GM12801 (cell line): Measurements from ENCODE around the gene TTLL10.

Source experiments
- TF ChIP-seq, protein P1 (sequence below): IDR thresholded peaks from one replicate; pipeline ENCODE4 v1.5.1; 2011; ENCODE audit warnings: control low read depth; ENCODE audit not compliant: insufficient read length; ENCODE audit errors: extremely low read depth

Gene TTLL10

DNA sequence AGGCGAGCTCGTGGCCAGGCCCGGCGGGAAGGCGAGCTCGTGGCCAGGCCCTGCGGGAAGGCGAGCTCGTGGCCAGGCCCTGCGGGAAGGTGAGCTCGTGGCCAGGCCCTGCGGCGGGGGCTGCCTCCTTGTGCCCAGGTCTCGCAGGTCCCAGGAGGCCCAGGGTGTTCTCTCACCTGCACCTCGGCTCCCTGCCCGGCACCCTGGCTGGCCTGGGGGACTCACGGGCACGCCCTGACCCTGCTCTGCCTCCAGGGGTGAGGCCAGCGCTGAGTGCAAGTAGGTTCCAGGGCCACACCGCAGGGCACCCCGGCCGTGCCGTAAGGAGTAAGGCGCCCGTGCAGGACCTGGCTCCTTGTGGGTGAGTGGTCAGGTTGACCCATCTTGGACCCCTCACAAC lies 53.7 kb downstream of the TTLL10 start:
- TF ChIP-seq, protein P1, sequence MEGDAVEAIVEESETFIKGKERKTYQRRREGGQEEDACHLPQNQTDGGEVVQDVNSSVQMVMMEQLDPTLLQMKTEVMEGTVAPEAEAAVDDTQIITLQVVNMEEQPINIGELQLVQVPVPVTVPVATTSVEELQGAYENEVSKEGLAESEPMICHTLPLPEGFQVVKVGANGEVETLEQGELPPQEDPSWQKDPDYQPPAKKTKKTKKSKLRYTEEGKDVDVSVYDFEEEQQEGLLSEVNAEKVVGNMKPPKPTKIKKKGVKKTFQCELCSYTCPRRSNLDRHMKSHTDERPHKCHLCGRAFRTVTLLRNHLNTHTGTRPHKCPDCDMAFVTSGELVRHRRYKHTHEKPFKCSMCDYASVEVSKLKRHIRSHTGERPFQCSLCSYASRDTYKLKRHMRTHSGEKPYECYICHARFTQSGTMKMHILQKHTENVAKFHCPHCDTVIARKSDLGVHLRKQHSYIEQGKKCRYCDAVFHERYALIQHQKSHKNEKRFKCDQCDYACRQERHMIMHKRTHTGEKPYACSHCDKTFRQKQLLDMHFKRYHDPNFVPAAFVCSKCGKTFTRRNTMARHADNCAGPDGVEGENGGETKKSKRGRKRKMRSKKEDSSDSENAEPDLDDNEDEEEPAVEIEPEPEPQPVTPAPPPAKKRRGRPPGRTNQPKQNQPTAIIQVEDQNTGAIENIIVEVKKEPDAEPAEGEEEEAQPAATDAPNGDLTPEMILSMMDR, result no peak

DNA sequence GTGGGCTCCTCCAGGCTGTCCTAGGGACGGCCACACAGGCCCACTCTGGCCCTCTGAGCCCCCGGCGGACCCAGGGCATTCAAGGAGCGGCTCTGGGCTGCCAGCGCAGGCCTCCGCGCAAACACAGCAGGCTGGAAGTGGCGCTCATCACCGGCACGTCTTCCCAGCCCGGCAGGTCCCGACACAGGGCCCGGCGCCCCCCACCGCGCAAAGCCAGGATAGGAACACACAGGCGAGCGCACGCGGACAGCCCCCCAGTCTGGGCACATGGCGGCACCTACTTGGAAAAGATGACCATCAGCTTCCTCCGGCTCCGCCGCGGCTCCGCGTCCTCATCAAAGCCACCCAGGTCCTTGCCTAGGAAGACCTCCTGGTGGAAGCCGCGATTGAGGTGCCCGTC lies 54.5 kb downstream of the TTLL10 start:
- TF ChIP-seq, protein P1, result no peak

DNA sequence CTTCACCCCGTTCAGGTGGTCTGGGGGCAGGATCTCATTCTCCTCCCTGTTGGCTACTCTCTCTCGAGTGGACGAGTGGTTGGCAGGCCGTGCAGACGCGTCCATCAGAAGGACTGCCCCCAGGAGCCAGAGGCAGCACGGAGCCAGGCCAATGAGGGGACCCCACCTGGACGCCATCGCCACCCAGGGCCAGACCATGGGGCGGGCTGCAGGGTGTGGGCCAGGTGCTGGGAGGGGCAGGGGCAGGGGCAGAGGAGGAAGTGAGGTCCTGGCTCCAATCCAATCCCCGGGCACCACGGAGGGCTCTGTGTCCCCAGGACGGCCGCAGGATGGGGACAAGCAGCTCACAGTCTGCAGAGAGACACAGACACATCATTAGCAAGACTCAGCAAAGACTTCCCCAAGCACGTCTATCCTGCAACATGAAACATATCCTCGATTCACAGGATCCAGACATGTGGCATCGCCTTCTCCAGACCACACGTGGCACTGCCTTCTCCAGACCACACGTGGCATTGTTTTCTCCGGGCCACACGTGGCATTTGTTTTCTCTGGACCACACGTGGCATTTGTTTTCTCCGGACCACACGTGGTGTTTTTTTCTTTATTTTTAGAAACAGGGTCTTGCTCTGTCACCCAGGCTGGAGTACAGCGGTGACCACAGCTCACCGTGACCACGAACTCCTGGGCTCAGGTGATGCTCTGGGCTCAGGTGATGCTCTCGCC lies 55.1 kb downstream of the TTLL10 start:
- TF ChIP-seq, protein P1, result no peak

DNA sequence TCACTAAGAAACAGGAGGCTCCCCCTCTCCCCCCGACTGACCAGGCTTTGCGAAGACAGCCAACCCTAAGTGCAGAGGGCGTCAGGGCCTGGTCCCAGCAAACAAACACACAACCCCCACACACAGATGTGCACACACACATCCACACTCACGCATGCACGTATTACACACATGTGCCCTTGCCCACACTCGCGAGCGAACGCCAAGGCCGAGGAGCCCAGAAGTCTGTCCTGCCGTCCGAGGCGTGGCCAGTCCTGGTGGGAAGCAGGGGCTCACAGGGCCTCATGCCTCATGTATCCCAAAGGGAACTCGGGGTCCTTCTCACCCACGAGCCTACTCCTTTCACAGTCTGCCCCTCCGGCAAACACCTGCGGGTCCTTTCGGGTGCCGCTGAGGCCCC lies 56.1 kb downstream of the TTLL10 start:
- TF ChIP-seq, protein P1, result no peak

DNA sequence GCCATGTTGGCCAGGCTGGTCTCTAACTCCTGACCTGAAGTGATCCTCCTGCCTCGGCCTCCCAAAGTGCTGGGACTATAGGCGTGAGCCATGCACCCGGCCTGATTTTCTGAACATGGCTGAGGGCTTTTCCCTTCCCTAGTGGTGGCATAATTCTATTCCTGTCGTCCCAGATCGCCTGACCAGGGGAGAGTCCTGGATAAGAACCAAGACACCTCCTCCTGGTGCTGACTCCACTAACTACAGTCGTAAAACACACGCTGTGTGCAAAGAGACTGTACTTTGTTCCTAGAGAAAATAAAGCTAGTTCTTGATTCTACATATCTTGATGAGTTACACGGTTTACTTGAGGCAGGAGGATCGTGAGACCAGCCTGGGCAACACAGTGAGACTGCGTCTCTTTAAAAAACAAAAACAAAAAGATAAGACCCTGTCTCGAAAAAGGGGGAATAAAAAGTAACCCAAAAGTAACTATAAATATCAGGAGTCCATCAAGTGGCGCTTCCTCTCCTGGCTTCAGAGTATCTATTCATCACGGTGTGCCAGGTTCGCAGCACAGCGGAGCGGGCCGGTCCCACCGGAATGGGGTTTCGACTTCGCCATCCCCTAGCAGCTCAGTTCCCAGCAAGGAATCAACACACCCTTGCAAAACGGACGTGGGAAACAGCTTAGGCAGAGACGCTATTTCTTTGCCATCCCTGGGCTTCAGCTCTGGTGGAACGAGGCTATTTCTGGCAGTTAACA lies 57.1 kb downstream of the TTLL10 start:
- TF ChIP-seq, protein P1, result no peak

DNA sequence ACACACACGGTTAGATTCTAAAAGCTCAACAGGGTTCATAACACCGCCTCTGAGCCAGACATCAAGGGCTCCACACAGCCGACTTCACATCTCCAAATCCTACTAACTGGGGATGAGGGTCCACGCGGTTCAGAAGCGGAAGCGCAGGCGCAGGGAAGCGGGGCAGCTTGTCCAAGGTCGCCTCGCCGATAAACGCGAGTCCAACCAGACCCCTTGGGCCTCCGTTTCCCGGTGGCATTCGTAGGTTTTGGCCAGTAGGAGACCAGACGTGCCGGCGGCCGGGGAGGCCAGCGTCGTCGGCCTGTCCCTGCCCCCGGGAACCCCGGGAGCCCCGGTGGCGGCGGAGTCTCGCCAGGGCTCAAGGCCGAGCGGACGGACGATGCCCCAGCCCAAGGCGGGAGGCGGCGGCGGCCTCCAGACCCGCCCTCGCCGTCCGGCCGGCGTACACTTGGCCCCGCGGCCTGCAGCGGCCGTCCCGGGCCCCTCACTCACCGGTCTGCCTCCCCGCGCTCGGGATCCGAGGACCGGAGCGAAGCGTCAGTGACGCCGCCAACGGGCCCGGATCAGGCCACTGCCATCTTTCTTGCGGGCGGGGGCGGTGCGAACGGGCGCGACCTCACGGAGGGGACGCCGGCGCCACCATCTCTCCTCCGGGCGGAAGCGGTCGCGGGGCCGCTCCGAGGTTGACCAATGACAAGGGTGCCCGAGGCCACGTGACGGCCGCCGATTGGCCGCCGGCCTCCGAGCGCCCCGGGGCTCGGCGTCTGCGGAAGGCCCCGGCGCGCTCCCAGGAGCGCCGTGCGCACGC lies 57.9 kb downstream of the TTLL10 start, which contains the start of gene SDF4:
SDF4 (minus strand) TSS at position 602 of the 808 bp plus-strand sequence. CDS start 3,229 bp downstream, outside the sequence.
- TF ChIP-seq, protein P1, result no peak

DNA sequence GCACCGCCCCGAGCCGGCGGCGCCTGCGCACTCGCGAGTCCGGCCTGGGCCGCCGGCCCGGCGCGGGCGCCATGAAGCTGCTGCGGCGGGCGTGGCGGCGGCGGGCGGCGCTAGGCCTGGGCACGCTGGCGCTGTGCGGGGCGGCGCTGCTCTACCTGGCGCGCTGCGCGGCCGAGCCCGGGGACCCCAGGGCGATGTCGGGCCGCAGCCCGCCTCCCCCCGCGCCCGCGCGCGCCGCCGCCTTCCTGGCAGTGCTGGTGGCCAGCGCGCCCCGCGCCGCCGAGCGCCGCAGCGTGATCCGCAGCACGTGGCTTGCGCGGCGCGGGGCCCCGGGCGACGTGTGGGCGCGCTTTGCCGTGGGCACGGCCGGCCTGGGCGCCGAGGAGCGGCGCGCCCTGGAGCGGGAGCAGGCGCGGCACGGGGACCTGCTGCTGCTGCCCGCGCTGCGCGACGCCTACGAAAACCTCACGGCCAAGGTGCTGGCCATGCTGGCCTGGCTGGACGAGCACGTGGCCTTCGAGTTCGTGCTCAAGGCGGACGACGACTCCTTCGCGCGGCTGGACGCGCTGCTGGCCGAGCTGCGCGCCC lies 58.6 kb downstream of the TTLL10 start, which contains the start of gene B3GALT6:
B3GALT6 (plus strand) TSS at position 30 of the 588 bp plus-strand sequence; CDS start at position 72, 42 bp downstream.
- TF ChIP-seq, protein P1, result no peak
